NCI-H510A treated with DMSO at 0.1 percent for 48 hours (cell line): ENCODE measurements around the gene CDKN1C.

Experiments
- DNase-seq: peaks from one replicate; lab custom pipeline; 2025; lab: John Stamatoyannopoulos, UW

Gene CDKN1C

DNA sequence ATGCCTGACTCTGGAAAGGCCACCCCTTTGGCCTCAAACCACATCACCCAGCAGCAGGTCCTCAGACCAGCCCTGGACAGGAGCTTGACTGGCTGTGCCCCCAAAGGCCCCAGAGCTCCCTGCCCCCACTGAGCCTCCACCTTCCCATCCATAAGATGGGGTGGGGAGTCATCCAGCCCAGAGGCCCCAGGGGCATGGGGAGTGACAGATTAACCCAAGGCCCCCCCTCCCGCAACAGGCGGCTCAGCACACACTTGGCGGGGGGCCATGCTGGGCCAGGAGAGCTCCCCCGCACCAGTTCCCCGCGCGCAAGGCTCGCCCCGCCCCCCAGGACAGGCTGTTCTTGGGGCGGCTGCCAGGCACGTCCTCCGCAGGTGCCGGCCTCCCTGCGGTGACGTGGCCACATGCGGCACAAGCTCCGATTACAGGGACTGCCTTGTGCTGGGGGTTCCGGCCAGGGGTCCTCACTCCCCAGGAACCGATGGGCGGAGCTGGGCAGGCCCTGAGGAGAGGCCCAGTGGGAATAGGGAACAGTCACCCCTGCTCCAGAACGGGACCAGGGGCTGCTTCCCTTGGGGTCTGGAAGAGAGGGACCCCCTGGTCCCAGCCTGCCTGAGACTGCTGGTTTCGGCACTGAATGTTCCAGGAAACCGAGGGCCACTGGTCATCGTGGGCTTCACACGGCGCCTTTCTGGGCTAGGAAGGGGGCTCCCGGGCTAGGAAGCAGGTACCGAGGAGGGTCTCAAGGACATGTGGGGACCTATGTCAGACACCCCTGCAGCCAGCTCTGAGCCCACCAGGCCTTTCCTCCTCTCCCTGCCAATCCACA, 5.1 kb upstream of the CDKN1C start:
- DNase-seq: no peak

GRCh38 chr11:2889362-2890273, 4.0 kb upstream of the CDKN1C start:
- DNase-seq: no peak

GRCh38 chr11:2888266-2888968, 2.8 kb upstream of the CDKN1C start:
- DNase-seq: peak; percentile 28

GRCh38 chr11:2887515-2888195, 2.1 kb upstream of the CDKN1C start:
- no peak for DNase-seq

GRCh38 chr11:2886936-2887335, 1.4 kb upstream of the CDKN1C start:
- DNase-seq: no peak

- no peak for DNase-seq
Measured at GRCh38 chr11:2886191-2886894, 768 bp upstream of the CDKN1C start.

DNA sequence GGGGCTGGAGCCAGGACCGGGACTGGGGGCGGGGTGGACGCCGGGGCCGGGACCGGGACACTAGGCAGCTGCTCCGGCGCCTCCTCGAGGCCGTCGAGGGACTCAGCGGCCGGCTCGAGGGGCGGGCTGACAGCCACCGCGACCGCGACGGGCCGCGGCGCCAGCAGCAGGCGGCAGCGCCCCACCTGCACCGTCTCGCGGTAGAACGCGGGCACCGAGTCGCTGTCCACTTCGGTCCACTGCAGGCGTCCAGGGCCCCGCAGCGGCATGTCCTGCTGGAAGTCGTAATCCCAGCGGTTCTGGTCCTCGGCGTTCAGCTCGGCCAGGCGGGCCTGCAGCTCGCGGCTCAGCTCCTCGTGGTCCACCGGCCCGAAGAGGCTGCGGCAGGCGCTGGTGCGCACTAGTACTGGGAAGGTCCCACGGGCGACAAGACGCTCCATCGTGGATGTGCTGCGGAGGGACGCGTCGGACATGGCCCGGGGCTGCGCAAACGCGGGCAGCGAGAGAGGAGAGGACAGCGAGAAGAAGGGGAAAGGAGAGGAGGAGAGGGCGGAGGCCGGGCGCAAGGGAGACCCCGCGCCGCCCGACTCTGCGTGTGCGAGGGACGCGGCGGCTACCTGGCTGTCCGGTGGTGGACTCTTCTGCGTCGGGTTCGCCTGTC, 428 bp downstream of the CDKN1C start:
- DNase-seq: no peak

DNA sequence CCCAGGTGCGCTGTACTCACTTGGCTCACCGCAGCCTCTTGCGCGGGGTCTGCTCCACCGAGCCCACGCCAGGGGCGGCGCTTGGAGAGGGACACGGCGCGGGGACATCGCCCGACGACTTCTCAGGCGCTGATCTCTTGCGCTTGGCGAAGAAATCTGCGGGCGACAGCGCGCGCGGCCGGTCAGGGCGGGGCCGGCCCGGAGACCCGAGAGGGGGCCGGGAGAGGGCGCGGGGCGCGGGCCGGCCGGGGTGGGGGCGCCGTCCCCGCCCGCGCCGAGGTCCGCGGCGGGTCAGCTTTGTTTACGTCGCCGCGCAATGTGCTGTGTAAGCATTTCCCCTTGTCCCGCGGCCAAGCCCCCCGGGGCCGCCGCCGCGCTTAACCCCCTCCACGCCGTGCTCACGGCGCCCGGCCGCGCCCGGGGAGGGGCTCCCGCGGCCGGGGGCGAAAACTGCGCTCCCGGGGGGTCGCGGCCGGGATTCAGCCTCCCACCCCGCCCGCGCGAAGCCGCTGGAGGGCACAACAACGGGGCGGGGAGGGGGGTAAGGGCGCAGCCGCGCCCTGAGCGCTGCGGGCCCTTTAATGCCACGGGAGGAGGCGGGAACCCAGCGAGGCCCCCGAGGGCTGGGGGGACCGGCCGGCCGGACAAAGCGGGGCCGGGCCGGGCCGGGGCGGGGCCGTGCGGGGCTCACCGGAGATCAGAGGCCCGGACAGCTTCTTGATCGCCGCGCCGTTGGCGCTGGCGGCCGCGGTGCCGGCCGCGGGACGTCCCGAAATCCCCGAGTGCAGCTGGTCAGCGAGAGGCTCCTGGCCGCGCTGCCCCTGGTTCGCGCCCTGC, 1.4 kb downstream of the CDKN1C start:
- DNase-seq: no peak

DNA sequence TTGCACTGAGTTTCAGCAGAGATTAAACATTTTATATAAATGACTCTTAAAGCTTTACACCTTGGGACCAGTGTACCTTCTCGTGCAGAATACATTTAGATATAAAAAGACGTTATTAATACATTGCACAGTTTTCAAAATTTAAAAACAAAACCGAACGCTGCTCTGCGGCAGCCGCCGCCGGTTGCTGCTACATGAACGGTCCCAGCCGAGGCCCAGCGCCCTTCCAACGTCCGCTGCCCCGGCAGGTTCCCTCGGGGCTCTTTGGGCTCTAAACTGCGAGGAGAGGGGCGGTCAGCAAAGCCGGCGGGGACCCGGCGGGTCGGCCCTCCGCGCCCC, 2.0 kb downstream of the CDKN1C start:
- DNase-seq: no peak

DNA sequence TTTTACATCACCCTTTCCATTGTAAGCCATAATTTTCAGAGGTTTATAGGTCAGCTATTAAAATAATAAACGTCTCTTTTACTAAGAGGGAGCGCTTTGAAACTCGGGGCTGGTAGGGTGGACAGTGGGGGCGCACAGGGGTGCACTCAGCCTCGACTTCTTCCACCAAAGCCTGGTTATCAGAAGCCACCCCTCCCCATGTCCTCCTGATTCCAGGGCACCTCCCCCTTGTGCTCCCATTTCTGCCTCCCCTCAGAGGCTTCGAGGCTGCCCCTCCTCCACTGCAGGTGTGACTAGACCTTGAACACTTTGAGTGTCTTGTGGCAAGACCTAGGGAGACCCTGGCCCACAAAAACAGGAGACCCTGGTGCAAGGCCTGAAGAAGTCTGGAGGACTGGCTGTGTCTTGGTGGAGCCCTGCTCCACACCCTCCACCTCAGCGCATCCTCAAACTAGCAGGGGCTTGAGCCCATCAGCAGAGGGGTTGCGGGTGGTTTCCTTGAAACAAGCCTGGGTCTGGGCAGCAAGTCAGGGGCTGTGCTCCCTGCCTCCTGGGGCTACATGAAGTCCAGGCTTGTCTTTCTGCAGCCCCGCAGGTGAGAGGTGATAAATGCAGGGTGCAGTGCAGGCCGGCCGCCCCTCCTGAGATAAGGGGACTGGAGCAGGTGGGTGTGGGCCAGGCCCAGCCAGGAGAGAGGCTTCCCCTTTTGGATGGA, 3.0 kb downstream of the CDKN1C start:
- no peak for DNase-seq

- no peak for DNase-seq
Measured at GRCh38 chr11:2881981-2882375, 3.6 kb downstream of the CDKN1C start.

GRCh38 chr11:2881076-2881980, 4.2 kb downstream of the CDKN1C start:
- no peak for DNase-seq

GRCh38 chr11:2880646-2881045, 4.9 kb downstream of the CDKN1C start:
- no peak for DNase-seq

GRCh38 chr11:2878782-2879181, 6.8 kb downstream of the CDKN1C start:
- DNase-seq: no peak

- no peak for DNase-seq
Measured at GRCh38 chr11:2877474-2877873, 8.1 kb downstream of the CDKN1C start.

DNA sequence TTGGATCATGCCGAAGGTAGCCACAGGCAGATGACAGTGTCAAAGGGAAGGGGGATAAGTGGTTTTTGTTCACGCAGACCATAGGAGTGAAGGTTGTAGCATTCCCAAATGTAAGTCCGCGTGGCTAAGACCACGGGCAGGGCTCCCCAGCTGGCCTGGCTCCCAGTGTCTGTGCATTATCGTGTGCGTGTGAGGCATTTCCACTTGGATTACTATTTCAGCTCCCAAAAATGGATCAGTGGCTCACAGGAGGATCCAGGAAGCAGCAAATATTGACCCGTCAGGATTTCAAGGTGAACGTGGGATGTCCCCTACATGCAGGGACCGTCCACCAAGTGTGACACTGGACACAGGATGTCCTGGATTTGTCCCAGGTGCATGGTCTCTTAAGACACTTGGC, 10.6 kb downstream of the CDKN1C start:
- no peak for DNase-seq

GRCh38 chr11:2870969-2871680, 14.4 kb downstream of the CDKN1C start:
- no peak for DNase-seq

GRCh38 chr11:2870460-2870859, 15.1 kb downstream of the CDKN1C start:
- DNase-seq: no peak
